GM23338 (cell line): ENCODE results near the gene C16orf95. TPM values are rescaled to one million over a fixed set of nuclear protein-coding genes. Genes with fewer than 3 reads are reported as not detected.

ENCODE experiments used
- ATAC-seq: fragments of 200-7000 bp; cut with Tn5 transposase; 3 replicates; pipeline ENCODE4 v1.9.1; 2020
- DNase-seq: peaks from one replicate; pipeline ENCODE4 v3.0.0-alpha.2; 2015; ENCODE audit warnings: low spot score
- H2AFZ ChIP-seq: fragments of 200-600 bp; sonication (generic); 2 replicates; pipeline ENCODE4 v1.8.0; 2016; ENCODE audit warnings: antibody characterized with exemption, mild to moderate bottlenecking, moderate library complexity
- H3F3A ChIP-seq: fragments of 200-600 bp; sonication (generic); replicated peaks from 2 replicates; pipeline ENCODE4 v1.8.0; 2017; ENCODE audit warnings: antibody characterized with exemption, mixed run types, low read depth
- H3K27ac ChIP-seq: fragments of 200-600 bp; sonication (generic); 2 replicates; pipeline ENCODE4 v1.6.1; 2016; ENCODE audit warnings: low read depth
- H3K27me3 ChIP-seq: fragments of 200-600 bp; sonication (generic); 2 replicates; pipeline ENCODE4 v1.8.0; 2016; ENCODE audit warnings: mild to moderate bottlenecking, mixed run types, moderate library complexity; ENCODE audit not compliant: insufficient read depth
- H3K36me3 ChIP-seq: fragments of 200-600 bp; sonication (generic); 2 replicates; pipeline ENCODE4 v1.8.0; 2016; ENCODE audit warnings: mild to moderate bottlenecking; ENCODE audit not compliant: insufficient read depth
- H3K4me1 ChIP-seq: fragments of 200-600 bp; sonication (generic); 2 replicates; pipeline ENCODE4 v1.8.0; 2016; ENCODE audit warnings: mild to moderate bottlenecking, moderate library complexity; ENCODE audit not compliant: insufficient read depth
- H3K4me2 ChIP-seq: fragments of 200-600 bp; sonication (generic); 2 replicates; pipeline ENCODE4 v1.7.1; 2017; ENCODE audit warnings: mixed run types
- H3K4me3 ChIP-seq: fragments of 200-600 bp; sonication (generic); 2 replicates; pipeline ENCODE4 v1.6.1; 2016; ENCODE audit warnings: mixed run types
- H3K79me2 ChIP-seq: fragments of 200-600 bp; sonication (generic); replicated peaks from 2 replicates; pipeline ENCODE4 v1.8.0; 2017; ENCODE audit warnings: mild to moderate bottlenecking; ENCODE audit not compliant: insufficient read depth
- H3K9me2 ChIP-seq: fragments of 200-600 bp; sonication (generic); 2 replicates; pipeline ENCODE4 v1.8.0; 2017; ENCODE audit not compliant: insufficient read depth
- H4K20me1 ChIP-seq: fragments of 200-600 bp; sonication (generic); replicated peaks from 2 replicates; pipeline ENCODE4 v1.8.0; 2017; ENCODE audit warnings: mild to moderate bottlenecking; ENCODE audit not compliant: insufficient read depth
- H3K27ac Mint-ChIP-seq: 2 replicates; pipeline ENCODE4 v1.8.0; 2020; ENCODE audit warnings: inconsistent platforms, mild to moderate bottlenecking, moderate library complexity, mixed read lengths
- H3K27me3 Mint-ChIP-seq: 3 replicates; pipeline ENCODE4 v1.8.0; 2022; ENCODE audit warnings: low read depth, mild to moderate bottlenecking, moderate library complexity, mixed read lengths, inconsistent platforms; ENCODE audit not compliant: insufficient read depth, poor library complexity
- H3K36me3 Mint-ChIP-seq: 3 replicates; pipeline ENCODE4 v1.8.0; 2021; ENCODE audit warnings: low read depth, mild to moderate bottlenecking, inconsistent platforms, moderate library complexity, mixed read lengths
- H3K4me1 Mint-ChIP-seq: 3 replicates; pipeline ENCODE4 v1.8.0; 2020; ENCODE audit warnings: mild to moderate bottlenecking, inconsistent platforms, mixed read lengths
- H3K4me3 Mint-ChIP-seq: 3 replicates; pipeline ENCODE4 v1.8.0; 2021; ENCODE audit warnings: moderate library complexity, mild to moderate bottlenecking, inconsistent platforms, mixed read lengths
- H3K9me3 Mint-ChIP-seq: 3 replicates; pipeline ENCODE4 v1.8.0; 2020; ENCODE audit warnings: moderate library complexity, mild to moderate bottlenecking, inconsistent platforms, mixed read lengths
- CREB1 ChIP-seq: fragments of 250-450 bp; sonication (Bioruptor Pico); IDR thresholded peaks from 2 replicates; pipeline ENCODE4 v1.5.0; 2020; ENCODE audit warnings: low read depth, mild to moderate bottlenecking, moderate library complexity
- EZH2 ChIP-seq: fragments of 200-600 bp; sonication (generic); IDR thresholded peaks from one replicate; pipeline ENCODE4 v1.8.0; 2017; ENCODE audit warnings: antibody characterized with exemption, mild to moderate bottlenecking, low read depth; ENCODE audit not compliant: unreplicated experiment
- EZH2phosphoT487 ChIP-seq: fragments of 200-600 bp; sonication (generic); IDR thresholded peaks from one replicate; pipeline ENCODE4 v1.8.1; 2018; ENCODE audit warnings: antibody characterized with exemption; ENCODE audit not compliant: unreplicated experiment
- JUNB ChIP-seq: IDR thresholded peaks from one replicate; pipeline ENCODE4 v1.6.1; 2016; ENCODE audit warnings: antibody characterized with exemption; ENCODE audit not compliant: unreplicated experiment
- NANOG ChIP-seq: IDR thresholded peaks from 2 replicates; pipeline ENCODE4 v1.6.1; 2016; ENCODE audit warnings: antibody characterized with exemption, borderline replicate concordance
- POLR2AphosphoS5 ChIP-seq: IDR thresholded peaks from 2 replicates; pipeline ENCODE4 v1.6.1; 2016; ENCODE audit warnings: antibody characterized with exemption, low read depth
- REST ChIP-seq: IDR thresholded peaks from one replicate; pipeline ENCODE4 v1.6.1; 2018; ENCODE audit warnings: antibody characterized with exemption; ENCODE audit not compliant: unreplicated experiment
- STAT1 ChIP-seq: IDR thresholded peaks from one replicate; pipeline ENCODE4 v1.6.1; 2016; ENCODE audit warnings: antibody characterized with exemption; ENCODE audit not compliant: unreplicated experiment
- ZNF114 ChIP-seq: fragments of 250-450 bp; sonication (Bioruptor Pico); IDR thresholded peaks from 2 replicates; pipeline ENCODE4 v1.5.0; 2020; ENCODE audit warnings: mild to moderate bottlenecking, moderate library complexity
- ZNF331 ChIP-seq: fragments of 250-450 bp; sonication (Bioruptor Pico); IDR thresholded peaks from 2 replicates; pipeline ENCODE4 v1.5.0; 2020; ENCODE audit warnings: low read depth, mild to moderate bottlenecking, moderate library complexity
- ZNF462 ChIP-seq: fragments of 250-450 bp; sonication (Bioruptor Pico); IDR thresholded peaks from 2 replicates; pipeline ENCODE4 v1.5.0; 2020; ENCODE audit warnings: mild to moderate bottlenecking, moderate library complexity
- polyA plus RNA-seq: library from polyadenylated mRNA; unstranded; fragments of >200 nt; fragmentation: Nextera tagmentation; extraction: Ambion mirVana; gene quantifications from 2 replicates; pipeline ENCODE4 v1.2.1, GENCODE V29; 2016
- total RNA-seq: library from RNA; depleted of rRNA; stranded (reverse); fragments of >200 nt; shearing (Covaris generic); gene quantifications from 2 replicates; pipeline ENCODE4 v1.2.3, GENCODE V29; 2014
- TF ChIP-seq, protein P1 (sequence below): IDR thresholded peaks from 2 replicates; pipeline ENCODE4 v1.6.1; 2016; ENCODE audit warnings: antibody characterized with exemption

C16orf95 gene
- total and polyA plus RNA-seq, 2 experiments from 2014 or later = 1.2 to 3.9 TPM

GRCh38 chr16:87316923-87317749 lies at the start of gene C16orf95 (continued):
- no peak for TF ChIP-seq ZNF331 (CRISPR knock-in tag)

GRCh38 chr16:87366930-87367329 lies 49.7 kb upstream of the C16orf95 start:
- Histone ChIP-seq H3K4me2 (no peak overlapping the region), H3K4me1 (no peaks in the 10 kb centered on the region), H3K27me3 (no peaks in the 10 kb centered on the region), H3K9me2 (no peaks in the 10 kb centered on the region), H3K36me3 (no peaks in the 10 kb centered on the region), H3F3A (no peaks in the 10 kb centered on the region), H2AFZ (no peak overlapping the region), H3K27ac (no peak overlapping the region), H4K20me1 (peaks cover 23% of the 10 kb centered on the region; the same call in 1 of the 2 replicates), H3K4me3 (no peak overlapping the region), H3K79me2 (peaks cover 72% of the 10 kb centered on the region)
- no peak overlapping the region for H3K27ac Mint-ChIP-seq
- H3K4me3 Mint-ChIP-seq = no peak overlapping the region
- DNase-seq = no peak
- no peaks in the 10 kb centered on the region for H3K9me3 Mint-ChIP-seq
- H3K27me3 Mint-ChIP-seq = no peaks in the 10 kb centered on the region
- ATAC-seq = no peak
- peaks cover 28% of the 10 kb centered on the region for H3K4me1 Mint-ChIP-seq
- no peaks in the 10 kb centered on the region for H3K36me3 Mint-ChIP-seq
- no peak for TF ChIP-seq JUNB
- no peak for TF ChIP-seq ZNF462 (CRISPR knock-in tag)
- no peak for TF ChIP-seq STAT1
- TF ChIP-seq ZNF331 (CRISPR knock-in tag) = no peak
- TF ChIP-seq POLR2AphosphoS5 = no peak
- no peak for TF ChIP-seq NANOG
- no peak for TF ChIP-seq EZH2phosphoT487
- TF ChIP-seq EZH2 = no peak
- TF ChIP-seq, protein P1, sequence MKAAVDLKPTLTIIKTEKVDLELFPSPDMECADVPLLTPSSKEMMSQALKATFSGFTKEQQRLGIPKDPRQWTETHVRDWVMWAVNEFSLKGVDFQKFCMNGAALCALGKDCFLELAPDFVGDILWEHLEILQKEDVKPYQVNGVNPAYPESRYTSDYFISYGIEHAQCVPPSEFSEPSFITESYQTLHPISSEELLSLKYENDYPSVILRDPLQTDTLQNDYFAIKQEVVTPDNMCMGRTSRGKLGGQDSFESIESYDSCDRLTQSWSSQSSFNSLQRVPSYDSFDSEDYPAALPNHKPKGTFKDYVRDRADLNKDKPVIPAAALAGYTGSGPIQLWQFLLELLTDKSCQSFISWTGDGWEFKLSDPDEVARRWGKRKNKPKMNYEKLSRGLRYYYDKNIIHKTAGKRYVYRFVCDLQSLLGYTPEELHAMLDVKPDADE = no peak
- TF ChIP-seq REST = no peak
- no peak for TF ChIP-seq CREB1
- TF ChIP-seq ZNF114 (CRISPR knock-in tag) = no peak
